ENCODE results near the gene CPNE4. TPM values are rescaled to one million over a fixed set of nuclear protein-coding genes. Genes with fewer than 3 reads are reported as not detected.

Gene CPNE4
- total and polyA plus RNA-seq, 2 donors (not counting 3 experiments of a cell fraction or from before 2014, with no cell fraction given): not detected

DNA sequence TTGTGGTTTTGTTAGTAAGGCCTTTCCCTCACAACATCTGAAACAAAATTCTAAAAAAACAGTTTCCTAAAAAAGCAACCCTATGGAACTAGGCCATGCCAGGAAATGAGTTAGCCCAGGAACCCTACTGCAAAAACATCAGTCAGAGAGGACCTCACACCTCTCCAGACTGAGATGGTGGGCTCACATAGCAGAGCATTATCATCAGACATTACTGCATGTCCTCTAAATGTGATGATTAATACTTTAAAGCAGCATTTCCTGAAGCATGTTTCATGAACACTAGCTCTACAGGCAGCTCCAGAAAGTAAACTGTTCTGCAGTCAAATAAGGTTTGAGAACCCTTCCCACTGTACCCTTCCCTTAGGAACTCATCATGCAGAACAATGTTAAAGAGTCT, 299.7 kb downstream of the CPNE4 start:
- FAIRE-seq: no peak
- intact Hi-C loops (cut with micrococcal nuclease): no loop called here
- Histone ChIP-seq H3K9me1 (replicated peaks; ENCODE audit: control insufficient read depth, extremely low read depth, insufficient read depth, low read length) (no peaks in the 10 kb centered on the region), H3K27ac (ENCODE audit: insufficient read depth, low read depth, low read length) (no peak overlapping the region), H3K4me2 (ENCODE audit: insufficient read depth, low read length) (no peak overlapping the region), H4K20me1 (replicated peaks; ENCODE audit: control insufficient read depth, extremely low read depth, insufficient read depth, low read length) (no peaks in the 10 kb centered on the region), H3K27me3 (ENCODE audit: control insufficient read depth in 2 of 2, insufficient read depth in 2 of 2, low read length in 2 of 2) (no peaks in the 10 kb centered on the region), H3K4me3 (replicated peaks in 1 of 3; ENCODE audit: insufficient read depth in 1 of 3, low read depth in 1 of 3, low read length in 3 of 3) (no peak overlapping the region), H3K79me2 (ENCODE audit: control insufficient read depth, insufficient read depth, low read length) (no peaks in the 10 kb centered on the region), H3K9ac (replicated peaks; ENCODE audit: extremely low read depth, insufficient read depth, low read length) (no peak overlapping the region), H2AFZ (ENCODE audit: low read depth, low read length) (no peak overlapping the region), H3K4me1 (ENCODE audit: control insufficient read depth, extremely low read depth, insufficient read depth, low read length) (no peaks in the 10 kb centered on the region), H3K36me3 (ENCODE audit: control insufficient read depth in 2 of 2, extremely low read depth in 1 of 2, insufficient read depth in 2 of 2, low read length in 2 of 2) (no peaks in the 10 kb centered on the region), H3K9me3 (replicated peaks; ENCODE audit: control insufficient read depth, insufficient read depth, low read length) (no peaks in the 10 kb centered on the region)
- DNase-seq (ENCODE audit: low read depth, low spot score): no peak
- CTCF ChIA-PET: no interaction called here
- POLR2A ChIA-PET: no interaction called here
- dilution Hi-C loops (cut with MboI; ENCODE audit: extremely low pct_ligation_motif_present, low sequenced_read_pairs): no loop called here
- no TSS peak for BruUV-seq (replicated peaks)
- no peak for TF ChIP-seq POLR2A (IDR thresholded peaks at IDR 0.05; ENCODE audit: low read depth, low read length)
- no peak for TF ChIP-seq GATA2 (IDR thresholded peaks at IDR 0.05; ENCODE audit: insufficient read depth, insufficient read length, low read depth, low read length)
- TF ChIP-seq MYC (IDR thresholded peaks at IDR 0.05; ENCODE audit: low read depth, low read length): no peak
- no peak for TF ChIP-seq FOS (IDR thresholded peaks at IDR 0.05; ENCODE audit: borderline replicate concordance, insufficient read depth, low read length)
- TF ChIP-seq, protein P1, sequence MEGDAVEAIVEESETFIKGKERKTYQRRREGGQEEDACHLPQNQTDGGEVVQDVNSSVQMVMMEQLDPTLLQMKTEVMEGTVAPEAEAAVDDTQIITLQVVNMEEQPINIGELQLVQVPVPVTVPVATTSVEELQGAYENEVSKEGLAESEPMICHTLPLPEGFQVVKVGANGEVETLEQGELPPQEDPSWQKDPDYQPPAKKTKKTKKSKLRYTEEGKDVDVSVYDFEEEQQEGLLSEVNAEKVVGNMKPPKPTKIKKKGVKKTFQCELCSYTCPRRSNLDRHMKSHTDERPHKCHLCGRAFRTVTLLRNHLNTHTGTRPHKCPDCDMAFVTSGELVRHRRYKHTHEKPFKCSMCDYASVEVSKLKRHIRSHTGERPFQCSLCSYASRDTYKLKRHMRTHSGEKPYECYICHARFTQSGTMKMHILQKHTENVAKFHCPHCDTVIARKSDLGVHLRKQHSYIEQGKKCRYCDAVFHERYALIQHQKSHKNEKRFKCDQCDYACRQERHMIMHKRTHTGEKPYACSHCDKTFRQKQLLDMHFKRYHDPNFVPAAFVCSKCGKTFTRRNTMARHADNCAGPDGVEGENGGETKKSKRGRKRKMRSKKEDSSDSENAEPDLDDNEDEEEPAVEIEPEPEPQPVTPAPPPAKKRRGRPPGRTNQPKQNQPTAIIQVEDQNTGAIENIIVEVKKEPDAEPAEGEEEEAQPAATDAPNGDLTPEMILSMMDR (IDR thresholded peaks at IDR 0.05; ENCODE audit: extremely low read depth in 1 of 2, insufficient read depth in 1 of 2, low read depth in 1 of 2, low read length in 2 of 2): no peak
- TF ChIP-seq, protein P2, sequence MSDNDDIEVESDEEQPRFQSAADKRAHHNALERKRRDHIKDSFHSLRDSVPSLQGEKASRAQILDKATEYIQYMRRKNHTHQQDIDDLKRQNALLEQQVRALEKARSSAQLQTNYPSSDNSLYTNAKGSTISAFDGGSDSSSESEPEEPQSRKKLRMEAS (IDR thresholded peaks at IDR 0.05; ENCODE audit: insufficient read depth, insufficient read length): no peak
- TF ChIP-seq JUN (IDR thresholded peaks at IDR 0.05; ENCODE audit: borderline replicate concordance, insufficient read depth, insufficient read length, low read depth): no peak

Data from endothelial cell of umbilical vein (primary cell).